Activated CD4-positive, alpha-beta T cell treated with anti-CD3 and anti-CD28 coated beads for 1 hour (primary cell): ENCODE measurements around the gene TFAP2C.
"Not testable (repeated sequence)": the region's sequence is repeated elsewhere in the genome, so short reads cannot be mapped to it uniquely, and the experiment has no call there.

ENCODE experiments used
- DNase-seq: peaks from one replicate; pipeline ENCODE4 v3.0.0-alpha.2; 2020

TFAP2C gene

DNA sequence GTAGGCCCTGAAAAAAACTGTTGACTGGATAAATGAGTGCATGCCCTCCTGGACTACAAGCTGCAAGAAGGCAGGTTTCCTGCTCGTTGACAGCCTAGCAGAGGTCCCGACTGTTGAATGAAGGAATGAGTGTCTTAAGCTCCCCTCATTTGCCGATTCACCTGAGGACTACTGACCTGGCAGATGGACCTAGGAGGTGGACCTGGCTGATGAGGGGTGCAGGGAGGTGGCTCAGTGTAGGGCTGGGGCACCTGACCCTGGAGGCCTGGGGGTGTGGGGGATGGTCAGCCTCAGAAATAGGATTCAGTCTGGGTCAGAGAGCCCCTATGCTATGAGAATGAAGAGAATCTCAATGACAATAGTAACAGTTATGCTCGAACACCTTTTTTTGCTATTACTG, 11.6 kb upstream of the TFAP2C start:
- DNase-seq: no peak

- DNase-seq: no peak
These were observed 7.4 kb upstream of the TFAP2C start for GRCh38 chr20:56621730-56622129.

- not testable (repeated sequence) for DNase-seq
These were observed 5.2 kb upstream of the TFAP2C start for GRCh38 chr20:56623930-56624329.

GRCh38 chr20:56624786-56625681, 4.1 kb upstream of the TFAP2C start:
- no peak for DNase-seq

- DNase-seq: no peak
These were observed 3.3 kb upstream of the TFAP2C start for GRCh38 chr20:56625837-56626236.

DNA sequence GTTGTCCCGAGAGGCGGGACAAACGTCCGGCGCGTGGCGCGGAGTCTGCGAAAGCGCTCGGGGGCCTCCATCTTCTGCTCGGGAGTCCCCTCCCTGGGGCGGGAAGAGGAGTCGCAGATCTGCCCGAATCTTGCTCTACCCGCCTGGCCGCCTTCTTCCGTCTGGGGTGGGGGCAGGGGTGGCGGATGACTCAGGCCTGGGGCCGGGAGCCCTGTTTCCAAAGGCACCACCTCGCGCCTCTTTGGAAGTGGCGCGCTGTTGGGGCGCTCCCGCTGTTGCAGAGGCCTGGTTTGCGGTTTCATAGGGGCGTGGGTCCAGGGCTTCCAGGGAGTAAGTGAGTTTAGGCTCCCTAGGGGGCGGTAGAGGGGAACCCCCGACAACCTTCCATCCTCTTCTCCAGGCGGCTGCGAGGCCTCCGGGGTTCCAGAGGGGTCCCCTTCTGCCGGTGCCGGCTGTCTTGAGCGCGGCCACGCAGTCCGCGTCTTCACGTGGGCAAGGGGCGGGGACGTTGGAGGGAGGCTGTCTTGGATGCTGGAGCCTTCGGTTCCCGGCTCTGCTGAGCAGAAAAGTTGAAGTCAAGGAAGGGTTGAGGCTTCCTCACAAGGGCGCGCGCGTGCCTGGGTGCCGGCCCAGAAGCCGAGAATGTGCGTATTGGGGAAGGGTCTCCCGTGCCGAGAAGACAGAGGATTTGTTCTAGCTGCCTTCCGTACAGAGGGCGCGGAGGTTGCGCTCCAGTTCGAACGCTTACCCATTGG, 2.6 kb upstream of the TFAP2C start:
- no peak for DNase-seq

DNA sequence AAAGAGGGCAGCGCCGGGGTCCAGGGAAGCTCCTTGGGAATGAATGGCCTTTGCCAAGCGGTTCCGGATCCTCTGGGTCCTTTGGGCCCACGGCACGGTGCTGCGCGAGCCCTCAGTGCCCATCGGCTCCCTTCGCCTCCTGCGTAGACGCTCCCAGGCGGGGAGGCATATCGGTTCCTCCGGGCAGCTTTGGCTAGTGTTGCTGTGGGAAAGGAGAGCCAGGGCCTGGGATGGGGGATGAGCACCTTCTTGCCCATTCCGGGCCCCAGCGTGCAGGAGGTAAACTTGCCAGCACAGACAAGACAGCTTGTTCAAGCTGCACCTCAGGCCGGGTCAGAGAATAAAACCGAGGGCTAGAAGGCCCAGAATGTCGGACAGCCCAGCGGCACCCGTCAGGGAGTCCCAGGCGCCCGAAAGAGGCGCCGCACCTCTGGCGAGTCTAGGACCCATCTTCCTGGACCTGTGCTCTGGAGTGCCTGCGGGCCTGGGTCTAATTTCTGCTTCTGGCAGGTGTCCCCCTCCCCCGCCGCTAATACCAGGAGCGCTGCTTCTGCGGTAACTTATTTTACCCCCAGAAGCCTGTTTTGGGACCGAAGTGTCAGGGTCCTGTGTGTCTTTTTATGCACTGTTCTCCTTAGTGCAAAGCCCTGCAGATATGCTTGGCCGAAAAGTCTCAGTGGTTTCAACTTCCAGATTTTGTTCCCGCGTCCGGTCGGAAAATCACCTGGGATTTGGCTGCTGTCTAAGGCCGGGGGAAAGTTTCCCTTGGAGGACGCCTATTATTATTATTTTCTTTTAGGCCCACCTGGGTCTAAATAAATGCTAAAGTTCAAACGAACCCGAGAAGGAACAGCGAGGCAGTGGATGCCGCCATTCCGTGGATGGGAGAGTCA, 1.7 kb upstream of the TFAP2C start:
- no peak for DNase-seq

DNA sequence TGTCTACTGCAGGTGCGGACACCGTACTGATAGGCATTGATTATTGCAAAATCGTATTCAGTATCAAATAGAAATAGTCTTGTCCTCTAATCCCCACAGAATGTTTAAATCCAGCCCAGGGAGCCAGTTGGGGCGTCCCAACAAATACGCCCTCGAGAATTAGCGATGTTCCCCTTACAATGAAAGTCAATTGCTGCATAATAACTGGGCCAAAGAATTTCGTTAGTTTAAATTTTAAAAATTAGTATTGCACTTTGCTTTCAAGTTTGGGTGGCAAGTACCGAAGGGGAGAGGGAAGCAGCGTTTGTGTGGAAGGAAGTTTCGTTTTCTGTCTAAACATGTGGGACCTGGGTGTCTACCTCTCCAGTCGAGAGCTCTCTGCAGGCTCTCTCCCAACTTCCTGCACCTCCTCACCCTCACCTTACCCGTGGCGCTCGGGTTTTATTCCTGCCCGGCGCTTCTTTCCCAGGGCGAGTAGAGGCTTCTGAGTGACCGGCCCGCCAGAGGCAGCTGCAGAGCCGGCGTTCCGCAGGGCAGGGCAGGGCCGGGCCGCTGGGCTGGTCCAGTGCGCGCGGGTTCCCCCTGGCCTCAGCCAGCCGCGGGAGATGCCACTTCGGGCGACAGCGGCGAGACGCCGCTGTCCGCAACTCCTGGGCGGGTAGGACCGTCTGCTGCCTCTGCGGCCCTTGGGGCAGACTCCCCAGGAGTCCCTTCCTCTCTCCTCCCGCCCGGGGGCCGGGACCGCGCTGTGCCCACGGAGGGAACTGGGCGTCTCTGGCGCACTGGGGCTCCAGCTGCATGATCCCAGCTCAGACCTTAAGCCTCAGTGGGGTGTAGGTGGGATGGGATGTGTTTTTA, 862 bp upstream of the TFAP2C start:
- DNase-seq: no peak

DNA sequence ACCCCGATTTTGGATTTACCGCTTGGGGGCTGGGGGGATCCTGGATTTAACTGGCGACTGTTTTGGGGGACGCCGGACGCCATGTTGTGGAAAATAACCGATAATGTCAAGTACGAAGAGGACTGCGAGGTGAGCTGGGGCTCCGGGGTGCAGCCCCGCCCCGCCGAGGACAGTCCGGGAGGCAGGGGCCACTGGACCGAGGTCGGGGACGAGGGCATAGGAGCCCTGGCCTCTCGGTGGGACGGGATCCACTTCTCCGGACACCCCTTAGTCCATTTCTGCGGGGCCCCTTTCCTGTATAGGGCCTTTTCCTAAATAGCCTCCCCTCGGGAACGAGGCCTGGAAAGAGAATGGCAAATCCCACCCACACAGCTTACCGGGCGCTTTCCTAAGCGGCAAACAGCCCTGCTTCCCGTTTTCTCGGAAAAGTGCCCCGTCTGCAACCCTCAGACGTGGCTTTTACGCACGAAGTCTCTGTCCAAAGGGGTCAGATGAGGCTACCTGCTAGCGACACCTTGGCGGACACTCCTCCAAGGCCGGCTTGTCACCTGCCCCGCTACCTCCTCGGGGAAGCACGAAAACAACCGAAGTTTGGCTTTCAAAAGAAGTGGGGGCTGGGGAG, 469 bp downstream of the TFAP2C start:
- no peak for DNase-seq

- DNase-seq: no peak
These were observed 984 bp downstream of the TFAP2C start for GRCh38 chr20:56630086-56630493.

DNA sequence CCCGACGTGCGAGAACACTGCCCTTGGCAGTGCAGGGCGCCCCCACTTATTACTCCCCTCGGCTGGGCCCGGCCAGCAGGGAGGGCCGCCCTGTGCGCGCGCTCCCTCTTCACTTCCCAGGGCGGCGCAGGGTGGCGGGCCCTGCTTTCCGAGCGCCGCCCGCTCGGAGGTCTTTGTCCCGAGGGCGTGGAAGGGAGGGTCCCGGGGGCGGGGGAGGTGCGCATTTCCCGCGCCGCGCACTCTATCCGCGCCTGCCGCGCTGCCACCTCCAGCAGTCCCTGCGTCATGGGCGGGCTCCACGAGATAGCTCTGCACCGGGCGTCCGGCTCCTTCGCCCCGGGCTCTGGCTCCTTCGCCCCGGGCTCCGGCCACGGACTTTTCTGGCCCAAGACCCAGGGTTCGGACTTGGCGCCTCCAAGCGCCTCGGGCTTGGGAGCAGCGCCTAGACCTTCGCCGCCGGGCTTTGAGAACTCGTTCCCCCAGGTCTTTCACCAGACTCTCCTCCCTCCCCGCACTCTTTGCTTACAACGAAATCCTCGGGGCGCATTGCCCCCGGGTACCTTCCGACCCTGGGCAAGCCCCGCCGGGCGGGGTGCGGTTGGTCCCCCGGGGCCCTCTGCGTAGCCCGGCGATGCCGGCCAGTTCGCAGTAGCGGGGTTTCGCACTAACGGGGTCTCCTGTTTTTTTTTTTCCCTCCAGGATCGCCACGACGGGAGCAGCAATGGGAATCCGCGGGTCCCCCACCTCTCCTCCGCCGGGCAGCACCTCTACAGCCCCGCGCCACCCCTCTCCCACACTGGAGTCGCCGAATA, 1.6 kb downstream of the TFAP2C start:
- no peak for DNase-seq

GRCh38 chr20:56631318-56631989, 2.3 kb downstream of the TFAP2C start:
- no peak for DNase-seq

GRCh38 chr20:56631990-56632327, 2.9 kb downstream of the TFAP2C start:
- DNase-seq: no peak

DNA sequence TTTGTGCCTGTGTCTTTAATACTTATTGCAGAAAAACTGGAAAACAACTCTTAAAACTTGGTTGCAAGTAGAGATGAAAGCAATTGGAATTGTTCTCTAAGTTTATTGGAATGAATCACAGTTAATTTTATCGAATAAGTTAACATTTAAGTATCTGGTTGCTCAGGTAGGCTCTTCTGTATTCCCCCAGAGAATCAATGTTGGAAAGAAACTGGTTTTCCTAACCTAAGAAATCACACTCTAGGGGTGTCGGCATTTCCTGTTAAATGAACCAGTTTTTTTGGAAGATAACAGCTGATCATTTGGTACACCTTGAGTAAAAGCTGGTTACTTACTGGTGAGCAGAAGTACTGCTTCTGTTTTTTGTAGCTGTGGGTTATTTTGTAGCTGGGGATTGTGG, 5.2 kb downstream of the TFAP2C start:
- DNase-seq: no peak

GRCh38 chr20:56634735-56635385, 5.8 kb downstream of the TFAP2C start:
- DNase-seq: no peak

DNA sequence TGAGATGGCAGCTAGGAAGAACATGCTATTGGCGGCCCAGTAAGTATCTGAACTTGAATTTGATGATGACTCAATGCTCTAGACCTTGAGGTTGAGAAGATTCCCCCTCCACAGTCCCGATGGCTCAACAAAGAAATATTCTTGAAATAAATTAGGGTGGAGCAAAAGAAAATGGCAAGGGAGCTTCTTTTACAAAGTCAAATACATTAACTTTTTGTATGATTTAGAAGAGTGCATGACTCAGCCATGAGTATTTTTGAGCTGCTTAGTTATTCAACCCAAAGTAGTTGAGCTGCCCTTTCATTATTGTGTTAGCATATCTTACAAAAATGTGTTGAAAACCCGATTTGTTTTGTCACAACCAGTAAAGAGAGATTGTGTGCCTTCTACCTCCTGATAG, 7.6 kb downstream of the TFAP2C start:
- no peak for DNase-seq

DNA sequence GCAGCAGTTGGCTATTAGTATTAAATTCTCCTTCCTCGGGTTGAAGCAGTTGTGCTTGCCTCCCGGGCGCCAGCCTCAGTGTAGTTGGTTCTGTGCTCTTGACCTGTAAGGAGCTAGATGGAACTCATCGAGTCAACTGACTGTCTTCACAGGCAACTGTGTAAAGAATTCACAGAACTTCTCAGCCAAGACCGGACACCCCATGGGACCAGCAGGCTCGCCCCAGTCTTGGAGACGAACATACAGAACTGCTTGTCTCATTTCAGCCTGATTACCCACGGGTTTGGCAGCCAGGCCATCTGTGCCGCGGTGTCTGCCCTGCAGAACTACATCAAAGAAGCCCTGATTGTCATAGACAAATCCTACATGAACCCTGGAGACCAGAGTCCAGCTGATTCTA, 8.5 kb downstream of the TFAP2C start:
- no peak for DNase-seq

- DNase-seq: no peak
These were observed 17.5 kb downstream of the TFAP2C start for GRCh38 chr20:56646599-56646998.

- DNase-seq: no peak
These were observed 24.1 kb downstream of the TFAP2C start for GRCh38 chr20:56653211-56653610.

- no peak for DNase-seq
These were observed 27.5 kb downstream of the TFAP2C start for GRCh38 chr20:56656632-56657031.
